Measurements from ENCODE around the gene COG5. TPM values are rescaled to one million over a fixed set of nuclear protein-coding genes. Genes with fewer than 3 reads are reported as not detected.

The COG5 gene
- total and polyA plus RNA-seq, 3 donors from 2014 or later, result 27.1 to 76.1 (median 70.6) TPM

DNA sequence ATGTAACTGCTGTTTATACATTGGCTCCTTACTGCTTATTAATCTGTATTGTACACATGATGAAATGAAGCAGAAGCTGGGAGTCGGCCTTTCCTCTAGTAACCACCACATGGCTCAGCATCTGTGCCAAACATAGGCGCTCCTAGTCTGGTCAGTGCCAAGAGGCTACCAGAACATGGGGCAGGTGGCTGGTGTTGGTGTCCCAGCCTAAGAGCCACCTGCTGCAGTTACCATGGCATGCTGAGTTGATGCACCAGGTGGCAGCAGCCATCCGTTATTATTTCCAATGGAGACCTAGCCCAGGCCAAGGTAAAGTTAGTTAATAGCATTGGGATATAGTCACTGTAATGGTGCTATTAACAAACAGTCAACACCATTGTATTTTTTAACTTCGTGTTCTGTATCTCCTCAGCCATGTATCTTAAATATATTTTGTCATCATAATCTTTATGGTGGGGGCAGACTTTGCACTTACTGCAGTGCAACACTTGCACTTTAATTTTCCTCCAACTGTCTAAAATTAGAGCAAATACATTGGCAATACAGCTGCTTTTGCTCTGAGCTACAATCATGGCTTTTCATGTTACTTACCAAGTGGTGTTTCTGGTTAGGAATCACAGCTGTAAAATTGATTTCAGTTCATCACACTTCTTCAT, 361.8 kb downstream of the COG5 start:
- peak; percentile 69 for DNase-seq
- no peak for TF ChIP-seq POLR2A (IDR thresholded peaks at IDR 0.05)
- TF ChIP-seq, protein P1, sequence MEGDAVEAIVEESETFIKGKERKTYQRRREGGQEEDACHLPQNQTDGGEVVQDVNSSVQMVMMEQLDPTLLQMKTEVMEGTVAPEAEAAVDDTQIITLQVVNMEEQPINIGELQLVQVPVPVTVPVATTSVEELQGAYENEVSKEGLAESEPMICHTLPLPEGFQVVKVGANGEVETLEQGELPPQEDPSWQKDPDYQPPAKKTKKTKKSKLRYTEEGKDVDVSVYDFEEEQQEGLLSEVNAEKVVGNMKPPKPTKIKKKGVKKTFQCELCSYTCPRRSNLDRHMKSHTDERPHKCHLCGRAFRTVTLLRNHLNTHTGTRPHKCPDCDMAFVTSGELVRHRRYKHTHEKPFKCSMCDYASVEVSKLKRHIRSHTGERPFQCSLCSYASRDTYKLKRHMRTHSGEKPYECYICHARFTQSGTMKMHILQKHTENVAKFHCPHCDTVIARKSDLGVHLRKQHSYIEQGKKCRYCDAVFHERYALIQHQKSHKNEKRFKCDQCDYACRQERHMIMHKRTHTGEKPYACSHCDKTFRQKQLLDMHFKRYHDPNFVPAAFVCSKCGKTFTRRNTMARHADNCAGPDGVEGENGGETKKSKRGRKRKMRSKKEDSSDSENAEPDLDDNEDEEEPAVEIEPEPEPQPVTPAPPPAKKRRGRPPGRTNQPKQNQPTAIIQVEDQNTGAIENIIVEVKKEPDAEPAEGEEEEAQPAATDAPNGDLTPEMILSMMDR (IDR thresholded peaks at IDR 0.05), result peak in 2 of 3 experiments; percentile 40 to 44
- H3K4me3 ChIP-seq, result no peak overlapping the region
- H3K27ac ChIP-seq, result no peak overlapping the region
- no peaks in the 10 kb centered on the region for H3K36me3 ChIP-seq (ENCODE audit: low read depth, missing control alignments)
- no peaks in the 10 kb centered on the region for H3K4me1 ChIP-seq
- 61 to 62% methylated on average over 4 of the region's 4 CpGs for WGBS, 2 donors
- no peaks in the 10 kb centered on the region for H3K9me3 ChIP-seq
- H3K27me3 ChIP-seq, result no peaks in the 10 kb centered on the region
- intact Hi-C loops (cut with DNase I; ENCODE audit: low total_unique reads), result no loop called here

DNA sequence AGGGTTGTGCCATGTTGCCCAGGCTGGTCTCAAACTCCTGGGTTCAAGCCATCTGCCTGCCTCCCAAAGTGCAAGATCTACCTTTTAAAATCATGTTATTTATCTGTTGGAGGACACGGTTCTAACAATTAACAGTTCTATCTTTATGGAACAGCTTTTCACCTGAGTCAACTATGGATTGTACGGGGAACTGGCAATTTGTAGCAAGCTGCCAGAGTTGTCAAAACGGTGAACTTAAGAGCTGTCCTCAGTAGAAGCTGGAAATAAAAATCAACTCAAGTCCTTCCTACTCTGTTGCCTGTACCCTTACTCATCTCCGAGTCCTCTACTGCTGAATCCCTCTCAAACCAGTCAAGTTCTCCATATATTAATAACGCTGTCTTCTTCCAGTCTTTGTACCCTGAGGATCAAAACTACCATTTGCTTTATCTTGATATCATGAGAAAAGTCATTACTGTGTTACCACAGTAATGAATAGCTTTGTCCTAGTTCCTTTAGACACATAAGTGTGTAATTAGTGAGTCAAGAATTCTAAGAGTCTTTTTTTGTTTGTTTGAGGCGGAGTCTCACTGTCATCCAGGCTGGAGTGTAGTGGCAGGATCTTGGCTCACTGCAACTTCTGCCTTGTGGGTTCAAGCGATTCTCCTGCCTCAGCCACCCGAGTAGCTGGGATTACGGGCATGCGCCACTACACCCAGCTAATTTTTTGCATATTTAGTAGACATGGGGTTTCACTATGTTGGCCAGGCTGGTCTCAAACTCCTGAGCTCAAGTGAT, 366.7 kb downstream of the COG5 start:
- Histone ChIP-seq H3K36me3 (ENCODE audit: low read depth, missing control alignments) (no peaks in the 10 kb centered on the region), H3K27ac (no peak overlapping the region), H3K4me1 (no peaks in the 10 kb centered on the region), H3K27me3 (no peaks in the 10 kb centered on the region), H3K4me3 (no peak overlapping the region), H3K9me3 (no peaks in the 10 kb centered on the region)
- WGBS, 2 donors, result 91 to 94% methylated on average over 10 of the region's 10 CpGs
- intact Hi-C loops (cut with DNase I; ENCODE audit: low total_unique reads), result no loop called here
- no peak for TF ChIP-seq POLR2A (IDR thresholded peaks at IDR 0.05)
- TF ChIP-seq, protein P1 (IDR thresholded peaks at IDR 0.05), result no peak
- DNase-seq, result no peak

DNA sequence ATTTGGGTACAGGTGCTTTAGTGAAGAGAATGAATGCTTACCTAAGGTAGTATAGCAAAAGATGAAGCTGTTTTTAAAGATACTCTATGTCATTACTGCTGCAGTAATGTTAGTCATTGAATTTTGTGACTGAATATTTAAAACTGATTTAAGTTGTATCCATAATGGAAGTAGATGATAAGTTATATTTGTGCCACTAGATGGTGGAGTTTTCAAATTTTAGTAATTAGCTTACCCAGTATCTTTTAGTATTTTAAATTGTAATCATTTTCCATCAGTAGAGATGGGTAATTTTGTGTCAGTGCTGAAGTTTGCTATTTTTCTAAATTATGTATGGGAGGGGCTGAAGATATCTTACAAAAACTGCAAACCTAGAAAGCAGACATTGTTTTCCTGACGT, 369.7 kb downstream of the COG5 start:
- 47 to 61% methylated on average over 1 of the region's 1 CpG for WGBS, 2 donors

DNA sequence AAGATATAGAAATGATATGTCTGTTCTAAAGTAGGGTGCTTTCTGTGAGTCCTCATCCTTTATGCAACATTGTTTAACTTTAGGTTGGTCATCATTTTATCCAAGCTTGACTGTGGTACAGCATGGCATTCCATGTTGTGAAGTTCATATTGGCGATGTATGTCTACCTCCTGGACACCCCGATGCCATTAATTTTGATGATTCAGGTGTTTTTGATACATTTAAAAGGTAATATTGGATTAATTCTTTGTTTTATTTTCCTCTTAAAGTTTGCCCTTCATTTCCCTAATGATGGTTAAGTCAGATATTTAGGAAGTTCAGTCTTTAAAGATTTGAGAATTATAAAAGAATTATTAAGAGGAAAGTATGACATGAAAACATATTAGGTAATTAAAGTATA, 373.6 kb downstream of the COG5 start:
- DNase-seq, result no peak
- TF ChIP-seq POLR2A (IDR thresholded peaks at IDR 0.05), result no peak
- TF ChIP-seq, protein P1 (IDR thresholded peaks at IDR 0.05), result no peak
- no peaks in the 10 kb centered on the region for H3K9me3 ChIP-seq
- no peaks in the 10 kb centered on the region for H3K4me1 ChIP-seq
- H3K27ac ChIP-seq, result no peak overlapping the region
- H3K27me3 ChIP-seq, result no peaks in the 10 kb centered on the region
- H3K36me3 ChIP-seq (ENCODE audit: low read depth, missing control alignments), result no peaks in the 10 kb centered on the region
- 97 to 99% methylated on average over 2 of the region's 2 CpGs for WGBS, 2 donors
- no peak overlapping the region for H3K4me3 ChIP-seq
- intact Hi-C loops (cut with DNase I; ENCODE audit: low total_unique reads), result no loop called here

More for the DNA sequence above, 369.7 kb downstream of the COG5 start:
- H3K36me3 ChIP-seq (ENCODE audit: low read depth, missing control alignments), result no peaks in the 10 kb centered on the region
- TF ChIP-seq, protein P1 (IDR thresholded peaks at IDR 0.05), result peak in 1 of 3 experiments; percentile 16
- TF ChIP-seq POLR2A (IDR thresholded peaks at IDR 0.05), result no peak
- intact Hi-C loops (cut with DNase I; ENCODE audit: low total_unique reads), result no loop called here
- H3K4me1 ChIP-seq, result no peaks in the 10 kb centered on the region
- no peak overlapping the region for H3K27ac ChIP-seq
- no peak overlapping the region for H3K4me3 ChIP-seq
- no peaks in the 10 kb centered on the region for H3K9me3 ChIP-seq
- H3K27me3 ChIP-seq, result no peaks in the 10 kb centered on the region
- no peak for DNase-seq
